Fibroblast of skin of abdomen (primary cell): Measurements from ENCODE around the gene CIDEA.
A peak's percentile ranks its signal among the peaks of the same experiment; 100 is the strongest.
"Not testable (repeated sequence)": the region's sequence is repeated elsewhere in the genome, so short reads cannot be mapped to it uniquely, and the experiment has no call there.

Source experiments
- DNase-seq: peaks from one replicate; pipeline ENCODE4 v3.0.0-alpha.2; 2013

Gene CIDEA

DNA sequence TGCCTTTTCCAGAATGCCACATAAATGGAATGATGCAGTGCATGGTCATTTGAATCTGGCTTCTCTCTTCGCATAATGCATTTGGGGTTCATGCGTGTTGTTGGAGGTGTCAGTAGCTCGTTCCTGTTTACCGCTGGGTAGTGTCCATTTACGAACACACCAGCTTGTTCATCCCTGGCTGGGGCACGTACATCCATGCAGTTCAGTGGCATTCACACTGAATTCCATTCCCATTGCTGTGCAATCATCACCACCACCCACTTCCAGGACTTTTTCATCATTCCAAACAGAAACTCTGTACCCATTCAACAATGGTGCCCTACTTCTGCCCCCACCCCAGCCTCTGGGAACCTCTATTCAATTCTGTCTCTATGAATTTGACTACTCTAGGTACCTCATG is 14.7 kb upstream of the CIDEA start:
- peak; percentile 33 for DNase-seq

- DNase-seq: no peak
These were observed 11.4 kb upstream of the CIDEA start for GRCh38 chr18:12242658-12243260.

DNA sequence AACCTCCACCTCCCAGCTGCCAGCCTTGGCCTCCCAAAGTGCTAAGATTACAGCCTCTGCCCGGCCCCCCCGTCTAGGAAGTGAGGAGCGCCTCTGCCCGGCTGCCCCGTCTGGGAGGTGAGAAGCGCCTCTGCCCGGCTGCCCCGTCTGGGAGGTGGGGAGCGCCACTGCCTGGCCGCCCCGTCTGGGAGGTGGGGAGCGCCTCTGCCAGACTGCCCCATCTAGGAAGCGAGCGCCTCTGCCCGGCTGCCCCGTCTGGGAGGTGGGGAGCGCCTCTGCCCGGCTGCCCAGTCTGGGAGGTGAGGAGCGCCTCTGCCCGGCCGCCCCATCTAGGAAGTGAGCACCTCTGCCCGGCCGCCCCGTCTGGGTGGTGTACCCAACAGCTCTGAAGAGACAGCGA is 10.9 kb upstream of the CIDEA start:
- DNase-seq: not testable (repeated sequence)

DNA sequence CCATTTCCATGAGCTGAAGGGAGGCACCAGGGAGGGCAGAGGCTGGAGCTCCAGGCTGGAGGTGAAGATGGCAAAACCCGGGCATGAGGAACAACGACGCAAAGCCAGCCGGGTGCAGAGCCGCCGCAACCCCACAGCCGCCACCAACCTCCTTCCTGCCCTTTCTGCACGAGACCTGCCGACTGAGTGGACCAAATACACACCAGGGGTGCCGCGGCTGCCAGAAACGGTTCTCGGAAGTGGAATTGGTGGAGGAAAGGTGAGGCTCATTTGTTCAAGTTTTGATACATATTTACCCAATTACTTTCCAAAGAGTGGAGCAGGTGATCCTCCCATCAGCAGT is 8.4 kb upstream of the CIDEA start:
- DNase-seq: no peak

DNA sequence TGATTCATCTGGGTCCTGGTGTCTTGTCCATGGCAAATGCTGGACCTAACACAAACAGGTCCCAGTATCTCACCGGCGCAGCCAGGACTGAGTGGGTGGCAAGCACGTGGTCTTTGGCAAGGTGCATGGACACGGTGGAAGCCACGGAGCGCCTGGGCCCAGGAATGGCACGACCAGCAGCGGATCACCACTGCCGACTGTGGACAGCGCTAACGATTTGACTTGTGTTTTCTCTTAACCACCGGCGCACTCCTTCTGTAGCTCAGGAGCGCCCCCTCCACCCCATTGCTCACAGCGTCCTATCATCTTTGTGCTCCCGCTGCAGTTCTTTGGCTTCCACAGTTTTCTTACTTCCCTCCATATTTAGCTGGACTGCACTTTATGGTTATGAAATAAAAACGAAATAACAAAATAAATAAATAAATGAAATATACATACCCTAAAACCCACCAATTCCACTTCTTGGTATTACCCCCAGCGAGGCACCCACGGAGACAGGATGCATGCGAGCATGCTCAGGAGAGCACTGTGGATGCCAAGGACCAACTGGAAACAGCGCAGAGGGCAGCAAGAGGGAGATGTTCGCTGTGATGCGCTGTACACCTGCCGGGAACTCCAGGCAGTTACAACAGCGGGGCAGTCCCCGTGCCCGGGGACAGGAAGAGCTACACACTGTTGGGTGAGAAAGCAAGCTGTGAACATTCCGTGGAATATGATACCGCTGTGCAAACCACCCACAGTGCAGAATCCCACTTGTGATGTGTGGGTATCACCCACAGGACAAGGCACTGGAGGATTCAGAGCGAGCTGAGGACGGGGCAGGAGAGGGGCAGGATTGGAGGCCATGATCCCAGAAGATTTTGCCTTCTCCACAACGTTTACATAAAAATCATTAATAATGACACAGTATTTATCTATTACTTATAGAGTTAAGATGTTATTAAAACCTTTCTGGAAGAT is 7.0 kb upstream of the CIDEA start:
- DNase-seq: no peak

- no peak for DNase-seq
These were observed 6.2 kb upstream of the CIDEA start for GRCh38 chr18:12247946-12248345.

DNA sequence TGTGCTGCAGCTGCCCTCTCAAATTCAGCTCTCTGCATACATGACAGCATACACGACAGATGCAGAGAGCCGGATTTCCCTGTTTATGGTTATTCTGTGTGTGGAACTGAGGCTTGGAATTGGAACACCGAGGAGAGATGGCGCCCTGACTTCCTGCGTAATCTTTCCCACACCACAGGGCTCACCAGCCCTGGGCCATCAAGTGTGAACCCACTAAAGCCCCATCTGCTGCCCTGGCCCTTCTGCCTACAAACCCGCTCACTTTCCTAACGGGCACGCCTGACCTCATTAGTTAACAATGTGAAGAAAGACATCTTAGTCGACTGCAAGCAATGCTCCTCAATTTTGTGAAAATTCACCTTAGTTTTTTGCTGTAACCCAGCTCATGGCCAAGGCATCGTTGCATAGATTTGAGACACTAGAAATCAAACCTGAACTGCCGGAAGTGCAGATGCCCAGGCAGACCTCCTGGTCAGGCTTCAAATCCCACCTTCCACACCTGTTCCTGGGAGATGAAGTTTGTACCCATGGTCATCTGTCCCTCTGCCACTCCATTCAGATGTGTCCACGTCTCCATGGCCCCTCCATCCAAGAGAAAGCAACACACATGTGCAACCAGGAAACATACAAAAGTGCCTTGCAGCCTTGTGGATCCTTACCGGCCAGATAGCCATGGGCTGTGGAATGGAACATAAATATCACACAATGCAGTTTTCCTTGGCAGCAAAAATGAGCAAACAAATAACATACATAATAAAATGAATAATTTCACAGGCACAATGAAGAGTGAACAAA is 5.0 kb upstream of the CIDEA start:
- DNase-seq: no peak

- no peak for DNase-seq
These were observed 2.9 kb upstream of the CIDEA start for GRCh38 chr18:12251311-12251710.

- DNase-seq: no peak
These were observed 2.1 kb upstream of the CIDEA start for GRCh38 chr18:12252061-12252460.

- no peak for DNase-seq
These were observed 1.1 kb upstream of the CIDEA start for GRCh38 chr18:12253027-12253426.

- DNase-seq: no peak
These were observed 462 bp upstream of the CIDEA start for GRCh38 chr18:12253663-12254135.

DNA sequence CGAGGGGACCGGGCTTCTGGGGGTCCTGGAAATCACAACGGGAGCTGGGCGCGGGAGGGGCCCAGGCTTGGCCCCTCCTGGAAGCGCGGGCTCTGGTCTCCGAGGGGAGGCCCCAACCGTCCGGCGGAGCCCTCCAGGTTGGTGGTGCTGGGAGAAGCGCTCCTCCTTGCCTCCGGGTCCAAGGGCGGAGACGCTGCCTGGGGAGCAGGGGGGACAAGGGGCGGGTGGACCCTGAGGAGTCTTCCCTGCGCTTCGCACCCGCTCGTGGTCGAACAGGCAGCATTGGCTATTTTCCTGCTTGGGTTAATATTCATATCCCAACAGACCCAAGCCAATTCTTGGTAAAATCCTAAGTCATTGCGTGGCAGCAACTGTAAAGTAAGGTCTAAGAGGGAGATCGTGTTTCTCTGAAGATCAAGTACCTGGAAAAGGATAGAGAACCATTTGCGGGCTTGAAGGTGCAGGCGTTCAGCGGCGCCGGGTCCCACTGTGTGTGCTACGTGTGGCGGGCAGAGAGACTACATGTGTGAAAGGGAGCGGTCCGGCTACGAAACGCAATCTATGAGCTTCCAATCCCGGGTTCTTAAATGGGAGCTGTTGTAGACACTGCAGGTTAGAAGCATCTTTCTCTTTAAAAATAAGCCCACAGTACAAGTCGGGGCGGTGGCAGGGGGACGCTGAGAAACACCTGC is 805 bp downstream of the CIDEA start:
- no peak for DNase-seq

DNA sequence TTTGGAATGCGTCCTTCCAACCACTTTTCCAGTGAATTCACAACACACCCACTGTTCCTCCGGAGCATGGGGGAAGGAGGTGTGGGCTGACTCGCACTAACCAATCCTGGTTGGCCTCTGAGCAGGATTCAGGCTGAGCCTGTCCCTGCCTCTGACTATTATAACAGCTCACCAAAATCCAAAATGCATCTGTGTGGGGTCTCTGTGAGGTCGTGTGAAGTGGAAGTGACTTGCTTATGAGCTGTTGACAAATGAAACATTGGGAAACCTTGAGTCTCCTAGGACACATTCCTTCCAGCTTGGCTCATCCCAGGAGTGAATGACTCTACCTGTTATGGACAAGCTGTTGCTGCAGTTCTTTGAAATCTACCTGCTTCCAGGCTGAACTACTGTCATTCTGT is 1.5 kb downstream of the CIDEA start:
- DNase-seq: peak; percentile 33

DNA sequence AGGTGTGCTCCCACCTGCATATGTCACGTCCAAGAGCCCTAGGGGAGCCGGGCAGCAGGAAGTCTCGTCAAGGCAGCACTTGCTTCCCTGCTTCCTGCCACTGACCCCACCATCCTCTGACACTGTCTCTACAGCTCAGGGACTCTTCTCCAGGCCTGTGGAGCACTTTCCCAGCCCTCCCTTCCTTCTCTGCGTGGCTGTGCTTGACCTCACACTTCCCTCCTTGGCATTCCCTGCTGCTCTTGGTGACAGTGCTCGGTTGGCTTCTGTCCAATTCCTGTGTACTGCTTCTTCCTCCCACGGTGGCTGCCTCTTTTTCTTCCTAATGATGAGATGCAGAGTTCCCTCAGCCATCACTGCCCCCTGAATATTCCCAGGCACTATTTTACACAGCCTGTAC is 2.8 kb downstream of the CIDEA start:
- DNase-seq: no peak

DNA sequence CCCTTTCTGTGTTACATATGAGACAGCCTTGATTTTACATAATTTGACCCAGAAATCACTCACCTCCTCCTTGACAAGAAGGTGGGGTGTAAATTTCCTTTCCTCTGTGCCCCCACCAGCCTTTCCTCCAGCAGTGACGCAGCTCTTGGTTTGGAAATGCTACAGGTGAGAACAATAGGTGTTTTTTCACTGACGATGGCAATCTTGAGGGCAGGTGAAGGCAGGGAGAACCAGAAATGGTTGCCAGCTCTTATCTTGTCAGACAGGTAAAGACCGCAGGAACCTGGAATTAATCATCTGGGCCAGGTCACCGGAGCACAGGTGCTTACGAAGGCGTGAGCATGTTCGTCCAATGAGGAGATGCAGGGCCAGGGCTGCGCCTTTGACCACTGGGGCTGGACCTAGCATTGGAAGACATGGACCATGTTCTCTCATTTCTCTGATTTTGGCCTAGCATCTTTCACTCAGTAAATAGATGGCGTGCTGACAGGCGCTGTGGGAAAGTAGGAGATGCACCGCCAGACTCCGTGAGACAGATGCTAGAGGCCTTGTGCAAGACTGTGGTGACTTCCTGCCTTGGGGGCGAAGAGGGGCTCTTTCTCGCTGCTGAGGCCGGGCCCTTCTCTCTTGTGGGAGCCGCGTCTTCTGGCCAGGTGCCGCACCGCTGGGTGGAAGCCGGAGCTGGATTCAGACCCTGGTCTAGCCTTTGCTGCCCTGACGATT is 4.0 kb downstream of the CIDEA start:
- no peak for DNase-seq

- no peak for DNase-seq
These were observed 4.9 kb downstream of the CIDEA start for GRCh38 chr18:12258719-12259705.

DNA sequence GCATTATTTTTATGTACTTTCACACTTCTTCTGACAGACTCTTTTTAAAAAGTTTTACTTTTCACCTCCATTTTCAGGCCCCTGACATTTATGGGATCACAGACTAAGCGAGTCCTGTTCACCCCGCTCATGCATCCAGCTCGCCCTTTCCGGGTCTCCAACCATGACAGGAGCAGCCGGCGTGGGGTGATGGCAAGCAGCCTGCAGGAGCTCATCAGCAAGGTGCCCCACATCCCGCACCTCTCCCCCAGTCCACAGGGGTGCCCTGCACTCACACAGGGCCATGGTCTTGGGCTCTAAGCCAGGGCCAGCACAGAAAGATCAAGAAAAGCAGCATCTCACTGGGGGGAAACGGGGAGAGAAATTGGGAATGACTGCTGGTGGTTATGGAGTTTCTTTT is 8.6 kb downstream of the CIDEA start:
- DNase-seq: no peak

GRCh38 chr18:12264864-12265263 is 10.7 kb downstream of the CIDEA start:
- DNase-seq: no peak

- peak; percentile 80 for DNase-seq
These were observed 17.4 kb downstream of the CIDEA start for GRCh38 chr18:12271376-12272235.

- no peak for DNase-seq
These were observed 20.6 kb downstream of the CIDEA start for GRCh38 chr18:12274793-12275192.
